Nephron (organoid): Measurements from ENCODE around the gene GFOD1.

Source experiments
- H3K27ac Mint-ChIP-seq, 3 experiments: 2 replicates each; pipeline ENCODE4 v1.8.0; 2020; ENCODE audit warnings: mixed read lengths in 3 of 3, mild to moderate bottlenecking in 2 of 3, moderate library complexity in 1 of 3
- H3K27me3 Mint-ChIP-seq: 2 replicates; pipeline ENCODE4 v1.8.0; 2021; ENCODE audit warnings: low read depth, mild to moderate bottlenecking, moderate library complexity, mixed read lengths
- H3K36me3 Mint-ChIP-seq: 2 replicates; pipeline ENCODE4 v1.8.0; 2020; ENCODE audit warnings: low read depth, mixed read lengths
- H3K4me1 Mint-ChIP-seq: 2 replicates; pipeline ENCODE4 v1.8.0; 2020; ENCODE audit warnings: mixed read lengths
- H3K4me3 Mint-ChIP-seq, 3 experiments: 2 replicates each; pipeline ENCODE4 v1.8.0; 2020; ENCODE audit warnings: mild to moderate bottlenecking in 3 of 3, mixed read lengths in 3 of 3, moderate library complexity in 2 of 3
- H3K9me3 Mint-ChIP-seq: 2 replicates; pipeline ENCODE4 v1.8.0; 2020; ENCODE audit warnings: mixed read lengths
- CTCF ChIP-seq, 3 experiments: fragments of 200-600 bp; sonication (generic); IDR thresholded peaks; one replicate each; pipeline ENCODE4 v1.5.0; 2021; ENCODE audit warnings: antibody characterized with exemption in 3 of 3; ENCODE audit not compliant: unreplicated experiment in 3 of 3

The GFOD1 gene

GRCh38 chr6:13365320-13365719, 122.1 kb downstream of the GFOD1 start:
- H3K27me3 Mint-ChIP-seq, result peaks cover 11% of the 10 kb centered on the region
- H3K27ac Mint-ChIP-seq, result no peak overlapping the region
- no peaks in the 10 kb centered on the region for H3K36me3 Mint-ChIP-seq
- no peak overlapping the region for H3K4me3 Mint-ChIP-seq
- TF ChIP-seq CTCF (IDR thresholded peaks at IDR 0.05; ENCODE audit: unreplicated experiment in 3 of 3), result no peak
- peaks cover 11% of the 10 kb centered on the region for H3K4me1 Mint-ChIP-seq
- no peaks in the 10 kb centered on the region for H3K9me3 Mint-ChIP-seq

DNA sequence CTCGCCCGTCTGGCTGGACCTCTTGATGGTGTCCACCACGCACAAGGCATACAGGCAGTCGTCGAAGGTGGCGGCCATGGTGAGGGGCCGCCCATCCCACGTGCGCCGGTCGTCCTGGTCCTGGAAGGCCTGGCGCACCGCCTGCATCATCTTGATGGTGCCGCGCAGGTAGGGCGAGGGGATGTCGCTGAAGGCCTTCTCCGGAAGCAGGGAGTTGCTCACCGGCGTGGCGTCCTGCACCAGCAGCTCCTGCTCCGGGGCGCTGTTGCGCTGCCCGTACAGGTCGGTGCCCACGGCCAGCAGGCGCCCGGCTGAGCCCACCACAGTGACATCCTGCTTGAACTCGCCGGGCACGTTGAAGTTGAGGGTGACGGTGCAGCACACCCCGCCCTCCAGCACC, 122.6 kb downstream of the GFOD1 start:
- no peak for TF ChIP-seq CTCF (IDR thresholded peaks at IDR 0.05; ENCODE audit: unreplicated experiment in 3 of 3)
- H3K27me3 Mint-ChIP-seq, result peaks cover 9% of the 10 kb centered on the region
- no peaks in the 10 kb centered on the region for H3K36me3 Mint-ChIP-seq
- no peak overlapping the region for H3K4me3 Mint-ChIP-seq
- no peak overlapping the region for H3K27ac Mint-ChIP-seq
- H3K9me3 Mint-ChIP-seq, result no peaks in the 10 kb centered on the region
- peaks cover 11% of the 10 kb centered on the region for H3K4me1 Mint-ChIP-seq

DNA sequence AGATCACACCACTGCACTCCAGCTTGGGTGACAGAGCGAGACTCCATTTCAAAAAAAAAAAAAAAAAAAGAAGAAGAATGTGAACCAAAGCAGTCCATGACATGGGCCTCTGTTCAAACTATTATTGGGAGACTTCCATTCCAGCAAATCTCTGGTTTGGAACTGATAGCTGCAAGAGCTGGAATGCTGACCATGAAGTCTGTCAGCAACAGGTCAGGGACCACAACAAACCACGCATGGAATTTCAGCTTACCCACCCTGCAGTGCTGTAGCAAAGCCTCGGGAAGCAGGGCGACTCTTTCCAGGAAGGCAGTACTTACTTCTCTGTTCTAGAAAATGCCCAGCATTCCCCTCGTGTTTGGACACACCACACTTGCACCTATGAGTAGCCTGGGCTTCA, 125.0 kb downstream of the GFOD1 start:
- no peak overlapping the region for H3K4me3 Mint-ChIP-seq
- H3K27me3 Mint-ChIP-seq, result peaks cover 3% of the 10 kb centered on the region
- no peak for TF ChIP-seq CTCF (IDR thresholded peaks at IDR 0.05; ENCODE audit: unreplicated experiment in 3 of 3)
- H3K36me3 Mint-ChIP-seq, result no peaks in the 10 kb centered on the region
- no peaks in the 10 kb centered on the region for H3K9me3 Mint-ChIP-seq
- peak overlapping the region in 1 of 3 experiments; percentile 51 for H3K27ac Mint-ChIP-seq
- H3K4me1 Mint-ChIP-seq, result peaks cover 9% of the 10 kb centered on the region

DNA sequence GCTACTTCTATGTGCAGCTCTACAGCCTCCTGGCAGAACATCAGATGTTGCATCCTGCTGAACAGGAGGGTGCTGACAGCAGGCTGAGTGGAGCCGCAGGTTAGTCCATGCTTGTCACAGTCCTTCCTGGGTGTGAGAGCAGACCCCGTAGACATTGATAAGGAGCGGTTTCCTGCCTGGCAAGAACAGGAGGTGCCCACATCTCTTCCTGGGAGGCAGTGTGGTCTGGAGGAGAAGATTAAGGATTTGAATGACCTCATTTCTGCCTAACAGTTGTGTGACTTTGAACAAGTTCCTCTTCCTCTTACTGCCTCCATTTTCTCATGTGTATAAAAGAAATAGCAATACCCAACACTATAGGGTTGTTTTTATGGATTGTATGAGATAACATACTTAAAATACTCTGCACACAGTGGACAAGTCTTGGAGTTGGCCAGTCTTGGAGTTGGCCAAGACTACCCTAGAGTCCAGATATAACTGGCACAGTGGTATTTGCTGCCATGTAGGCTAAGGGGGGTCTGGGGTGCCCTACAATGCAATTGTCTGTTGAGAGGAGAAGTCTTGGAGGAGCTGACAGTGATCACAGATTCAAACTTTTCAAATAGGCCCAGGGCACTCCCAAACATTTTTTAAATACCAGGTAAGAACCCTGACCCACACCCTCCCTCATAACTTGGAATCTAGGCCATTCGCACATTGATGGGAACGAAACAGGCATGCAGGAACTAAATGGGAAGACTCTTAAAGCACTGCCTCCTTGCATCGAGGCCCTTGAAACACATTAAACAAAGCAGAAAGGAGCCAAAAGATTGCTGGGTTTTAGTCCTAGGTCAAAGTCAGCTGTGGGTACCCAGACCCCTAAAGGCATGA, 126.5 kb downstream of the GFOD1 start:
- Mint-ChIP-seq H3K27ac (peak overlapping the region in 1 of 3 experiments; percentile 22), H3K27me3 (no peaks in the 10 kb centered on the region), H3K36me3 (no peaks in the 10 kb centered on the region), H3K9me3 (no peaks in the 10 kb centered on the region), H3K4me1 (peaks cover 15% of the 10 kb centered on the region), H3K4me3 (no peak overlapping the region)
- no peak for TF ChIP-seq CTCF (IDR thresholded peaks at IDR 0.05; ENCODE audit: unreplicated experiment in 3 of 3)

DNA sequence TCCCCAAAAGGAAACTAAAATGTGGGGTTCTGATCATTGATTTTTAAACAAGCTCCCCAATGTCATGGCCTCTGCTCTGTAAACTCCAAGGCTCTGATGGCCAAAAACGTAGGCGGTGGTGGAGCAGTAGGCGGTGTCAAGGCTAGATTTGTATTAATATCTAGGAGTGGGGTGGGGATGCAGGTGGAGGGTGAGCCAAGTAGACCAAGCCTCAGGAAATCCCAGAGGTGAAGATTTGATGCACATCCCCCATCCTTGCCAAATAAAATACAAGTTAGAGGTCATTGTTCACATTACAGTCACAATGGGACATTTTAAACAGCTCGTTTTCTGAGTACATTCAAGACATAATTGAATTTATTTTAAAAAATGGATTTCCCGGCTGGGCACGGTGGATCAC, 128.1 kb downstream of the GFOD1 start:
- peaks cover 32% of the 10 kb centered on the region for H3K4me1 Mint-ChIP-seq
- no peak overlapping the region for H3K27ac Mint-ChIP-seq
- no peak overlapping the region for H3K4me3 Mint-ChIP-seq
- H3K27me3 Mint-ChIP-seq, result no peaks in the 10 kb centered on the region
- H3K9me3 Mint-ChIP-seq, result no peaks in the 10 kb centered on the region
- no peaks in the 10 kb centered on the region for H3K36me3 Mint-ChIP-seq
- TF ChIP-seq CTCF (IDR thresholded peaks at IDR 0.05; ENCODE audit: unreplicated experiment in 3 of 3), result no peak

DNA sequence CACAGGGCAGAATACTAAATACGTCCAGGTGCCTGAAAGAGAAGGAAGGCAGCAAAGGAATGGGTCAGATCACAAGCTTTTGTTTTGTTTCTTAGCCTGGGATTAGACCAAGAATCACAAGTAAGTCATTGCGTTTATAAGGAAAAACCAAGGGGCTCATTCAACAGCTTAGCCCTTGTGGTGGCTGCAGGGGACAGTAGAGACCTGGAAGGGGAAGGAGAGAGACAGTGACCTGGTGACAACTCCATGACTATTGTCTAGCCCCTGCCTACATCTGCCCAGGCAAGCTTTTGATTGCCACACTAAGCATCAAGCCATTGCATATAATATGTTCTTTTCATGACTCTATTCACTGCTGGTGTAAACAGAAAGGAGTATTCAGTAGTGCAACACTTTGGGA, 128.9 kb downstream of the GFOD1 start:
- TF ChIP-seq CTCF (IDR thresholded peaks at IDR 0.05; ENCODE audit: unreplicated experiment in 3 of 3), result no peak
- Mint-ChIP-seq H3K9me3 (no peaks in the 10 kb centered on the region), H3K4me1 (peaks cover 38% of the 10 kb centered on the region), H3K4me3 (no peak overlapping the region), H3K27me3 (peaks cover 2% of the 10 kb centered on the region), H3K27ac (no peak overlapping the region), H3K36me3 (no peaks in the 10 kb centered on the region)
